Stimulated activated CD8-positive, alpha-beta memory T cell treated with anti-CD3 and anti-CD28 coated beads, Interleukin-7, amount 100 ng/mL, for 4 hours (primary cell): ENCODE measurements around the gene TOGARAM2.
"Not testable (repeated sequence)": the region's sequence is repeated elsewhere in the genome, so short reads cannot be mapped to it uniquely, and the experiment has no call there.

Experiments used
- DNase-seq, 2 donors: peaks; one replicate each; pipeline ENCODE4 v3.0.0-alpha.2; 2020; ENCODE audit warnings: low read depth in 2 of 2

TOGARAM2 gene

GRCh38 chr2:28977176-28977875, 3.8 kb upstream of the TOGARAM2 start:
- DNase-seq, result no peak

DNA sequence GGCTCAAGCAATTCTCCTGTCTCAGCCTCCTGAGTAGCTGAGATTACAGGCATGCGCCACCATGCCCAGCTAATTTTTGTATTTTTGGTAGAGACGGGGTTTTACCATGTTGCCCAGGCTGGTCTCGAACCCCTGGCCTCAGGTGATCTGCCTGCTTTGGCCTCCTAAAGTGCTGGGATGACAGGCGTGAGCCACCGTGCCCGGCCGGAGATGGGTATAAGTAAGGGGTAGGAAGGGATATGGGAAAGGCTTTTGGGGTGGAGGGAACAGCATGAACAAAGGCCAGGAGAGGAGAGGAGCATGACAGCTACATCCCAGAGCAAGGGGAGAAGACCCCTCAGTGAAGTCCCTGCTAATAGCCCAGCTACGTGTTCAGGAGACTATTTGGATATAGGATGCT, 3.1 kb upstream of the TOGARAM2 start:
- not testable (repeated sequence) for DNase-seq

DNA sequence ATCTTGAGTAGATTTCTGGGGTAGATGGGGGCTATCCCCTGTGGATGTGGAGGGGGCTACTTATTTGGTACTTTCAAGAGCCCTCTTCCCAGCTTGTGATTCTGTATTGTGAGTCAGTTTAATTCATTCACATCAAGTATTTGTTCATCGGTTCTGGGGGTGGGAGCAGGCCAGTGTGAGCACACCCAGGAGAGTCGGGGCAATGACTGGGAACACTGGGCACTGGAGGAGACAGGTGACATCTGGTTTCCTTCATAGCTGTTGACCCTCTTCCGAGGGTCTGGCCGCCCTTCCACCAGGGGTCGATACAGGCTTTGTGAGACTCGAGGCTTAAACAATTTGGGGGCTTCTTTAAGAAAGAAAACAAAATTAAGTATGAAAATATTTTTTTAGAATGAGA, 2.5 kb upstream of the TOGARAM2 start:
- DNase-seq, result no peak

GRCh38 chr2:28979041-28979440, 2.1 kb upstream of the TOGARAM2 start:
- DNase-seq, result no peak

DNA sequence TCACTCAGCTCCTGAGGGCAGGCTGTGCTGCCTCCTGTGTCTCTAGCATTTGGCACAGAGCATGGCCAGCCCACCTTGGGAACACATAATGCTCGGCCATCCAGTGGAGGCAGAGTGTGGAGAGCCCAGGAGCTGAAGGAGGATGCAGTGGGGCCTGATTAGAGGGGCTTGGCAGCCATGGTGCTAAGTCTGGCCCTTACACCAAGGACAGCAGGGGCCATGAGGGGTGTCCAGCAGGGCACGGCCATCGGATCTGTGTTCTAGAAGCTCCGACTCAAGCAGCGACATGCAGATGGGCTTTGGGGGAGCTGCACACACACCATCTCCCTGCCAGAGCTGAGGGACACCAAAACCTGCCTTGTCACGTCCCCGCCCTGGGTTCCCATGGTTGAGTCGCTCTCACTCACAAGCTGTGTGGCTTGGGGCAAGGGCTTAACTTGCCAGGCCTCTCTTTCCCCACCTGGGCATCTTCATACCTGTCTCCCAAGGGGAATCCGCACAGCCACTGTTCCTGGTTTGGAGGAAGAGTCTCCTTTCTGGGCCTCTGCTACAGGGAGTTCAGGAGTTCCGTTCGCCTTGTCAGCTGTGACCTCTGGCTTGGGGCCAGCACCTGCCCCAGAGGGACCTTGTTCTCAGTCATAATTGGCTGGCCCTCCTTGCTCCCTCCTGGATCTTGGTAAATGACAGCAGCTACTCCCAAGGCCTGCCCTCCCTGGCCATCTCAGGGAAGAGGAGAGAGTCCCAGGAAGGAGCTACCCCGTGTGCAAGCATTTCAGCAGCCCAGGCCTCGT, 1.3 kb upstream of the TOGARAM2 start:
- DNase-seq, result no peak

GRCh38 chr2:28980368-28981015, 606 bp upstream of the TOGARAM2 start:
- DNase-seq, result no peak

- no peak for DNase-seq
Measured at GRCh38 chr2:28981620-28982376, 700 bp downstream of the TOGARAM2 start.

GRCh38 chr2:28982381-28982950, 1.4 kb downstream of the TOGARAM2 start:
- DNase-seq, result no peak

- no peak for DNase-seq
Measured at GRCh38 chr2:28986429-28986828, 5.3 kb downstream of the TOGARAM2 start.

DNA sequence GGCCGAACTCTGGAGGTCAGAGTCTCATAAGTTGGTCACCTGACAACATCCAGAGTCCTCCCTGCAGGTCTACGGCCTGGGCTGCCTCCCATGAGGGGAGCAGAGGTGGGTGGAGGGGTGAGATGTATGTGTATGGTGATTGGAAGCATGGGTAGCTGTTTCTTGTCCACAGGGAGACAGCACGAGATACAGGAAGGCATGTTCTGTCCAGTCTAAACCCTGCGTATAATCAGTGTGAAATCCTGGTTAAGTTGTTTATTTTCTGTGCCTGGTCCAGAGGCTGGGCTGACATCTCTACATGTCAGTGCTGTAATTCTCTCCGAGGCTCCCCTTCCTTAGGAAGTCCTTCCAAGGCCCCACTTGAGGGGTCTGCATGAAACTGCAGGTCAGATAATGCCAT, 8.9 kb downstream of the TOGARAM2 start:
- DNase-seq, result no peak

DNA sequence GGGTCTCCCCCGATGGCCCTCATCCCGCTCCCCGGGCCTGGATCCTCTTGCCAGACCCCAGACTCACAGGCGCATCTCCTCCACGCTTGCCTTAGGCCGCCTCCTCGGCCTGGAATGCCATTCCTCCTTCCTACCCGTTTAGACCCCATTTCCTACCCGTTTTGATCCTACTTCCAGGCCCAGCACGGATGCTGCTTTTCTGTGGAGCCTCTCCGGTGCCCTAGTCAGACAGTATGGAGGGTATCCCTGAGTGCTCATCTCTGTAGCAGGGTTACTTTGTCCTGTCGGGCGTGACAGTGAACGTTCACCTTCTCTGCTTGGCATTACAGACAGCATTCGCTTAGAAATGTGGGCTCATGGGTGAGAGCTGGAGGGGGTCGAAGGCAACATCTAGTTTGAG, 9.3 kb downstream of the TOGARAM2 start:
- DNase-seq, result no peak

DNA sequence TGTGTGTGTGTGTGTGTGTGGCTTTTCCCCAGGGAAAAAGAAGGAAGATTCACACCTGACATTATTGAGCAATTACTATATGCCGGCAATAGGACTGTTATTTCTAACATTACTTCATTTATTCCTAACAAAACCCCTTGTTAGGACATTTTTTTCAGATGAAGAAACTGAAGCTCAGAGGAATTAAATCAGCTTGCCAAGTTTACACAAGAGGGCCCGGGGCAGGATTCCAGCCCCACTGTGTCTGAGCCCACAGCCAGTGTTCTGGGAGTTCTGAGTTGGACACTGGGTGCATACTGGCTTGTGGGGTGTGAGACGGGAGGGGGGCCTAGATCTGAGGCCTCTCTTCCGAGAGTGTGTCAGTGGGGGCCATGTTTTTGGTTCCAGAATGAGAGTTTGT, 9.9 kb downstream of the TOGARAM2 start:
- DNase-seq, result no peak

GRCh38 chr2:28991460-28991859, 10.4 kb downstream of the TOGARAM2 start:
- no peak for DNase-seq

GRCh38 chr2:28993206-28993960, 12.3 kb downstream of the TOGARAM2 start:
- DNase-seq, result no peak

DNA sequence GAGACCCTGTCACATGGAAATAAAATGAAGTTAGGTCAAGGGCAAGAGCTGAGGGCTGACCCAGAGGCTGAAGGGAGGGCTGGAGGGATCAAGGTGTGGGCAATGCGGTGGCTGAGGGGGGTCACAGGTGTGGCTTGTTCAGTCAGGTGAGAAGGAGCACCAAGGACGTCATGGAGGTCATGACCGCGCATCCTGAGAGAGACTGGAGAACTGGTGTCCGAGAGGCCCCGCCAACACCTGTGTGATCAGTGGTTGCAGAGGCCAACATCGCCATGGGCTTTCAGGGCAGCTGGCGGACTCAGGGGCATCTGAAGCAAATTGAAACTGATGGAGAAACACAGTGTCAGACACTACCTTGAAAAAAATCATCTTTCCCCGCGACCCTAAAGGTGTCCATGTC, 13.0 kb downstream of the TOGARAM2 start:
- DNase-seq, result no peak

DNA sequence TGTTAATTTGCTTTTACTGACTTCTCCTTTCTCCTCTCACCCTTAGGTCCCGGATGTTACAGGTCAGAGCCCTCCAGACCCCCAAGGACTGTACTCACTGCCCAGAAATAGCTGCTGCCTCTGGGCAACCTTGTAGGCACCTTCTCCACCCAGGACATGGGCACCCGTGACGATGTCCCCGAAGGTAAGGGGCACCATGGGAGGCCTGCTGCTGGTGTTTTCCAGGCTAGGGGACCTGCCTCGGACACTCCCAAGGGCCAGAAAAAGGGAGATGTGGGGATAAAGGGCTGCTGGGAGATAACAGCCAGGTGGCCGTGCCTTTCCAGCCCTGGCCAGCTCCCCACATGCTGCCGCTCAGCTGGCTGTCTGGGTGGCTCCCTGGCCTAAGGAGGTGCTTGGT, 13.6 kb downstream of the TOGARAM2 start:
- DNase-seq, result no peak

- no peak for DNase-seq
Measured at GRCh38 chr2:28995765-28996750, 15.0 kb downstream of the TOGARAM2 start.

DNA sequence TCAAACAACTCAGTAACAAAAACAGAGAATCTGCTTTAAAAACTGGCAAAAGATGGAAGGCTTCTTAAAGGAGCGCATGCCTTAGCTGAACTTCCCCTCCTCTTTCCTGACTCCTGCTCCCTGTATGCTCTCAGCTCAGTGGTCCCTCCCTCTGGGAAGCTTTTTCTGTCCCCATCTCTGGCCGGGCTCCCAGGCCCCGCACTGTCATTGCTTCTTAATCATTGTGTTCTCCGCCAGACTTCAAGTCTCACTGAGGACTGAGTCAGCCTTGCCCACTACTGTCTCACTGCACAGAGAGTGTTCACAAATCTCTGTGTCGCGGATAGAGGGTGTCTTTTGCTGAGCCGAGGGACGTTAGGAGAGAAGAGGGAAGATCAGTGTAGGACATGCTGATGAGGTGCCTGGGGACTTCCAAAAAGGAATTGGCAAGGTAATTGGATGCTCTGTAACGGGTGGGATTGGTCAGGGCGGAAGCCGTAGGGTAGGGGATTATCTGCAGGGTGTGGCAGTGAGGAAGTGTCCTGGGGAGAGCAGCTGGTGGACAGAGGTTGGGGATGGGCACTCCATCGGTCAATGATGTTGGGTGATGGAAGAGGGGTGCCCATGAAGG, 16.2 kb downstream of the TOGARAM2 start:
- no peak for DNase-seq
